T47D (cell line): ENCODE measurements around the gene OR8G1.

Experiments
- DNase-seq, 2 experiments: peaks; one replicate each; pipeline versions ENCODE4 v3.0.0 to v3.0.0-alpha.2; 2011 to 2012; ENCODE audit warnings: low read depth in 1 of 2, low spot score in 1 of 2
- JUND ChIP-seq: IDR thresholded peaks from 2 replicates; pipeline ENCODE4 v1.6.1; 2012; ENCODE audit warnings: low read depth
- in situ Hi-C: cut with HindIII; loops from 2 replicates; pipeline ENCODE4 v1.10.0; 2016; ENCODE audit warnings: low sequenced_read_pairs, low pct_unique_long_range_greater_than_20kb

The OR8G1 gene

GRCh38 chr11:124276081-124276480 is 35.2 kb downstream of the OR8G1 start:
- no peak for DNase-seq
- no peak for TF ChIP-seq JUND
- in situ Hi-C loops: no loop called here

GRCh38 chr11:124277207-124277606 is 36.3 kb downstream of the OR8G1 start:
- in situ Hi-C loops: no loop called here
- no peak for TF ChIP-seq JUND
- no peak for DNase-seq

- no peak for TF ChIP-seq JUND
- DNase-seq: no peak
- in situ Hi-C loops: no loop called here
Measured at GRCh38 chr11:124277804-124278203, 36.9 kb downstream of the OR8G1 start.

DNA sequence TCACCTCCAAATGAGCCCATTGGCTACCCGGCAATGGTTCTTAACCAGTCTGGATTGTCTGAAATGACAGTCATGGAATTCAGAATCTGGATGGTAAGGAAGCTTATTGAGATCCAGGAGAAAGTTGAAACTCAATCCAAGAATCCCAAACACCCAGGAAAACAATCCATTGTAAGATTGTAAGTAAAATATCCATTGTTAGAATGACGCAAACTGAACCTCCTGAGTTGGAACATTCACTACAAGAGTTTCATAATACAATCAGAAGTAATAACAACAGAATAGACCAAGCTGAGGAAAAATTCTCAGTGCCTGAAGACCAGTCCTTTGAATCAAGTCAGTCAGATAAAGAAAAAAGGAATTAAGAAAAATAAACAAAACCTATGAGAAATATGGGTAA is 37.4 kb downstream of the OR8G1 start:
- in situ Hi-C loops: no loop called here

DNA sequence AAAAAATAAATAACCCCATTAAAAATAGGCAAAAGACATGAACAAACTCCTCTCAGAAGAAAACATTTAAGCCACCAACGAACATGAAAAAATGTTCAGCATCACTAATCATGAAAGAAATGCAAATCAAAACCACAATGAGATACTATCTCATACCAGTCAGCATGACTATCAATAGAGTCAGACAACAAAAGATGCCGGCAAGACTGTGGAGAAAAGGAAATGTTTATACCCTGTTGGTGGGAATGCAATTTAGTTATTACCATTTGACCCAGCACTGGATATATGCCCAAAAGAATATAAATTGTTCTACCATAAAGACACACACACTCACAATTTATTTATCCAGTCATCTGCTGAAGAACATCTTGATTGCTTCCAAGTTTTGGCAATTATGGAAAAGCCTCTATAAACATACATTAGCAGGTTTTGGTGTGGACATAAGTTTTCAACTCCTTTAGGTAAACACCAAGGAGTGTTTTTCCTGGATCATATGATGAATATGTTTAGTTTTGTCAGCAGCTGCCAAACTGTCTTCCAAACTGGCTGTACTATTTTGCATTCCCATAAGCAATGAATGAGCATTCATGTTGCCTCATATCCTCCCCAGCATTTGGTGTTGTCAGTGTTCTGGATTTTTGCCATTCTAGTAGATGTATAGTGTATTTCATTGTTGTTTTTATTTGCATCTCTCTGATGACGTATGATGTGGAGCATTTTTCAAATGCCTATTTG is 44.9 kb downstream of the OR8G1 start:
- TF ChIP-seq JUND: no peak
- in situ Hi-C loops: no loop called here
- DNase-seq: peak in 1 of 2 experiments; percentile 56

More for the DNA sequence above, 37.4 kb downstream of the OR8G1 start:
- DNase-seq: no peak
- no peak for TF ChIP-seq JUND

DNA sequence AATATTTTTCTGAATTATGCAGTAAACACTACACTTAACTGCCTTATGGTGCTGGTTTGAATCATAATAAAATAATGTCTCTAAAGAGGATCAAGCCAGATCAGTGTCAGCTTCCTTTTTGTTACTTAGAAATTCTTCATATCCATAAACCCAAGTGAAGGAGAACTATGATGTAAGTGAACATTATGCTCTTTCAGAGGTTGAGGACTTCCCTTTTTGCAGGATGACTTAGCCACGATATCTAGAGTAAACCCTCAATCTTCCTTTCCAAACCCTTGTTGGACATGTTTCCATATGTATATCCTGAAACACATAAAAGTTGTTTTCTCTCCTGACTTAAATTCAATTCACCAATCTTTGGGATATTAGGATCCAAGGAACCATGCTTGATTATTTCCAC is 53.8 kb downstream of the OR8G1 start:
- in situ Hi-C loops: no loop called here
- no peak for TF ChIP-seq JUND
- no peak for DNase-seq

DNA sequence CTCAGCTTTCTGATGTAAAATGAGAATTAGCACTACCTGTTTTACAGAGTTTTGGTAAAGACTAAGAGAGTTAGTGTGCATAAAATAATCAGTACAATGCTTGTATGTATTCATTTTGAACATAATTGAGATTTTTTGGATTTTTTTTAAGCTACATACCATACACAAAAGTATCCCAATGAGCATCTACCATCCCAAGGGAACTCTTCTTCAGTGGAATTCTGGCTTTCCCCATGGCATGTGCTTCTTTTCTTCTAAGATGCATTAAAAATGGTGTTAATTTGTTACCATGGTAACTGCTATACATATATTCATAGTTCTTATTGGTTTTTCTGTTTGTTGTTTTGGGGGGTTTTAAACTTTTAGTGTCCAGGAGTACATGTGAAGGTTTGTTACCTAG is 55.1 kb downstream of the OR8G1 start:
- no peak for DNase-seq
- in situ Hi-C loops: no loop called here
- TF ChIP-seq JUND: no peak

- TF ChIP-seq JUND: no peak
- in situ Hi-C loops: no loop called here
- no peak for DNase-seq
Measured at GRCh38 chr11:124297921-124298320, 57.0 kb downstream of the OR8G1 start.

DNA sequence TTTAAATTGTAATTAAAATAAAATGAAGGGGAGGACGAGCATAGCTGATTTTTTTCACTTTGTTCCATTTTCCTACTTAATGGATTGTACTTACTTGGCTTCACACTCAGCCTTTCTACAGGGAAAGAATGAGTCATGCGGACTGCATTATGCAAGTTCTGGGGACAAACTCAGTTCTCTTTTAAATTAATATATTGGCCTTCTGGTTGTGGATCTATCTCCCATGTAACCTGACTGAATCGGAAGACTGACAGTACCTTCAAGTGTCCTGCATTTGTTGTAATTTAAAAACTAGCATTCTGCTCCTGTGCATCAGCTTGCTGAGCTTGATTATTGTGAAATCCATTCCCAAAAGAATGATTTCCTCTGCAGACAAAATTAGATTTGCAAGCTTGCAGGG is 60.7 kb downstream of the OR8G1 start:
- DNase-seq: no peak
- TF ChIP-seq JUND: no peak
- in situ Hi-C loops: no loop called here

DNA sequence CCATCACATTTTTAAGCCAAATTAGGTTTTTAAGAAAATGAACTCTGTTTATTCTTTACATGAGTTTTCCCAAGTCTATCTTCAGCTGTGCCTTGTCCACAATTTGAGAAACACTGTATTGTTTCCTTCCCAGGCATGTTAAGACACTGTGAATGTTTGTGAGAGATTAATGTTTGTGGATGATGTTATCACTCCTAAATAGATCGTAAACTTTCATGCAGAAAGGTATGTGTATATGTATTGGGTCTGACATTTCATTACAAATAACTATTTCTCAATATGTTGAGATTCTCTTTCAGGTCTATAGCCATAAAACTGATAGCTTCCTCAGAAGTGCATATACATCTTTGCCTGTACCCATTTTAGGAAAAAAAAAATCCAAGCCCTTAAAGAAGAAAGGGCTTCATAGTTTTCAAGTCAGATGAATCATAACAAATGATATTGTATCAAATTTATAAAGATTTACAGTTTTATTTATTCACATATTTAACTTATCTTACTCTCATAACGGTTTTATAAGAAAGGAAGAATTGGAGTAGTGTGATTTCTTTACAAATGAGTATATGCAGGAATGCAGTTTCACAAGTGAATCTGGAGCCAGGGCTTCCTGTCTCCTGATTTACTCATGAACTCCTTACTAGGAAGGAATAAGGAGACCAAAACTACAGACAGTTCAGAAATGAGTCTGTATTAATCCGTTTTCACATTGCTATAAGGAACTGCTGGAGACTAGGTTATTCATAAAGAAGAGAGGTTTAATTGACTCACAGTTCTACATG is 61.6 kb downstream of the OR8G1 start:
- no peak for TF ChIP-seq JUND
- in situ Hi-C loops: no loop called here
- peak in 1 of 2 experiments; percentile 27 for DNase-seq
